DMS114 treated with DMSO at 0.1 percent for 48 hours (cell line): ENCODE results near the gene STX8.

ENCODE experiments used
- DNase-seq: peaks from one replicate; lab custom pipeline; 2025; ENCODE audit not compliant: unreplicated experiment; lab: John Stamatoyannopoulos, UW

STX8 gene

DNA sequence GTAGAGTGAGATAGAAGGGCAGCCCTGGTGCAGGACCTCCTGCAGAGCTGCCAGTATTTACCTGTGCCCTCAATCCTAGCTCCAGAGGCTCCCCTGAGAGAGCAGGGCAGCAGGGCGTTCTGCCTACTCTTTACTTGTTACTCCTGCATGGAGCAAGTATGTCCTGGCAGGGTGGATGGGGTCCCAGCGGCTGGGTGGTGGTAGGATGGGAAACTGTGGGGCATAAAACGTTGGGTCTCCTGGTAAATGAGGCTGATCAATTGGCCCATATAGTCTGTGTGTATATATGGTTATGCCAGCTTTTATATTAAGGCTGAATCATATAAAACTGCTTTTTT, 362.3 kb downstream of the STX8 start:
- DNase-seq, result no peak

DNA sequence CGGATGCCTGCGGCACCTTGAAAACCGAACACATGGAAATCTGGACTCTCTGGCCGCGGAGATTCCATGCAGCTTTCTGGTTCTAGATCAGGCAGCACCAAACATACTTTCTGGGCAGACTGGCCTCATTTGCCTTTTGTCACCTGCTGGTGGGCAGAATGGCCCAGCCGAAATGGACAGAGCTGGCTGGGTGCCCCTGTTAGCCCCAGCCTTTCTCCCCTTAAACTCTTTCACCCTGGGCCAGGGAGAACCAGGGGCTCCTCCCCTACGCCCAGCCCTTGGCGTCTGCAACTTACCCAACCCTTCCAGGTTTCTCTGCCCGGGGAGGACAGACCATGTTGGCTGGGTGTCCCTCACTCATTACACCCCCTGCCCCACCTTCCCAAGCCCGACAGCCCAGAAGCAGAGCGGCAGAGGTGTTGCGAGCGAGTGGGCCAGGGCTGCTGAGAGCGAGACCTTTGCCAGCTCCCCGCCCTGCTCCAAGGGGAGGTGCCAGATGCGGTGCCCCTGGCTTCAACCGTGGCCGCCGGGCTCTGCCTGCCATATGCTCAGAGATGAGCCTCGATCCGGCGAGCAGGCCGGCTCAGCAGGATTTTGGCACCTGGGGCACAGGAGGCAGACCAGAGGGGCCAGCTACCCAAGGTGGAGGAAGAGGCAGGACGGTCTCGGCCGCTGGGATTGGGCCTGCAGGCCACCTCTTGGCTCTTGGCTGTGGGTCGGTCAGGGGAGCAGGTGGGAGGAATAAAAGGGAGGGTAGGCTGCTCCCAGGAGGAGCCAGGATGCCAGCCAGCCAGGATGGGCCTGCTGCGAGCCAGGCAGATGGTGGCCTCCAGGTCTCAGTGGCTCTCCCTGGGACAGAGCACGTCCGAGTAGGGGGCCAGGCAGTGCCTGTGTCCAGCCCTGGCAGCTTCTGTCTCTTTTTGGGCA, 363.0 kb downstream of the STX8 start:
- DNase-seq, result no peak

DNA sequence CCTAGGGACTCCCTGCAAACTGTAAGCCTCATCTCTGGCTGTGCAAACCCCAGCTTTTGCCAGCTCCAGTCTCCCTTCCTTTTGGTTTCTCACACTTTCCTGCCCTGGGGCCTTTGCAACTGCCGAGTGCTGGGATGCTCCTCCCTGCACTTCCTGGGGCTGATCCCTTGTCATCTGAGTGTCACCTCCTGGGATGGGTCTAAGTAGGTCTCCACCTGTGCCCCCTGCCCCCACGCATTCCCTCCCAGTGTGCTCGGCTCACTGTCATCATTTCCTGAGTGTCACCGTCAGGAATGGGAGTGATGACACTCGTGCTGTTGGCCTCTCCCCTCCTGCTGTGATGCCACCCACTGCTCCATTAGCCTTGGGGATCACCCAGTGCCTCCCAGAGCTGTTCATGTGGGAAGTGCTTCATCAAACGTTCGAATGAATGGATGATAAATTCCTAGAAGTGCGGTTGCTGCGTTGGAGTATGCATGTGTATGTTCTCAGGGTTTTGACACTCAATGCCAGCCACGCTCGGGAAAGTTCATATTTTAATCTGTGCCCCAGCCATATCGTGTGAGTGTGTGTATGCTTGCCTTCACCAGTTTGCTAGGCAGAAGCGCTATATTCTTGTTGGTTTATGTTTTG, 364.4 kb downstream of the STX8 start:
- no peak for DNase-seq

DNA sequence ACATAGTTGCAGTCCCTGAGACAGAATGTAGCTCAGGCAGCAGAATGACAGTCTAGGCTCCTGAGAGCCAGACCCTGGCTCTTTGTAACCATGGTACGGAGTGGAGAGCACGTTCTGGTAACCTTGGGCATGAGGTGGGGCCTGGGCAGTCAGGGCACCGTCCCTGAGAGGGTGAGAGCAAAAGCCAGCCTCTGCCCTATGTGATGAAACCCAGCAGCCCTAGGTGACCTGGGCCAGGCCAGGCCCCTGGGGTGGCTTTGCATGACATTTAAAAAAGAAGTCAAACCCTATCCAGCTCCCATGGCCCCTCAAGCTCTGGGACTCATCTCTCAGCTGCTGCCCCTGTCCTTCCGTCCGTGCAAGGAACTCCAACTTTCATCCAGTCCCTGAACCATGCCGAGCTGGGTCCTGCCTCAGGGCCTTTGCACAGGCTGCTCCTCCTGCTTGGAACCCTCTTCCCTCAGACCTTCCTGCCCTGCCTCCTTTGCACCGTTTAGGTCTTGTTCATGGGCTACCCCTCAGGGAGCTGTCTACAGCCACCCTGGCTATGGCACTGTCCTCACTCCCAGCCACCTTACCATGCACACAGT, 365.7 kb downstream of the STX8 start:
- no peak for DNase-seq

DNA sequence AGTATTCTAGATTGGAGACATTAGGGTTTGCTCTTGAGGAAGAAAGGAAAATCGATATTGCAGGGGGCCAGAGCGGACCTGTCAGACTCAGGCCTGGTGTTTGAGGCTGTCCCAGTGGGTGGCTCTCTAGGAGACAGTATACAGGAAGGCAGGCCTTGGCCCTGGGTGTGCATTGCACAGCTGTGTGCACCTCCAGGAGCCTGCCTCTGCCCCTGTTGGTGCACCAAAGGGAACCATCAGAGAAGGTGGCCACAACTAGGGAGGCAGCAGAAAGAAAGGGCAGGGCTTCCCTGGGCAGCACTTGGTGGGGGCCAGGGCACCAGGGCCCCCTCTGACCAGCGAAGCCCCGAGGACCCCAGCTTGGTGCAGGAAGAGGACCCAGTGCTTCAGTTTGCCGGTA, 366.3 kb downstream of the STX8 start:
- DNase-seq, result no peak

DNA sequence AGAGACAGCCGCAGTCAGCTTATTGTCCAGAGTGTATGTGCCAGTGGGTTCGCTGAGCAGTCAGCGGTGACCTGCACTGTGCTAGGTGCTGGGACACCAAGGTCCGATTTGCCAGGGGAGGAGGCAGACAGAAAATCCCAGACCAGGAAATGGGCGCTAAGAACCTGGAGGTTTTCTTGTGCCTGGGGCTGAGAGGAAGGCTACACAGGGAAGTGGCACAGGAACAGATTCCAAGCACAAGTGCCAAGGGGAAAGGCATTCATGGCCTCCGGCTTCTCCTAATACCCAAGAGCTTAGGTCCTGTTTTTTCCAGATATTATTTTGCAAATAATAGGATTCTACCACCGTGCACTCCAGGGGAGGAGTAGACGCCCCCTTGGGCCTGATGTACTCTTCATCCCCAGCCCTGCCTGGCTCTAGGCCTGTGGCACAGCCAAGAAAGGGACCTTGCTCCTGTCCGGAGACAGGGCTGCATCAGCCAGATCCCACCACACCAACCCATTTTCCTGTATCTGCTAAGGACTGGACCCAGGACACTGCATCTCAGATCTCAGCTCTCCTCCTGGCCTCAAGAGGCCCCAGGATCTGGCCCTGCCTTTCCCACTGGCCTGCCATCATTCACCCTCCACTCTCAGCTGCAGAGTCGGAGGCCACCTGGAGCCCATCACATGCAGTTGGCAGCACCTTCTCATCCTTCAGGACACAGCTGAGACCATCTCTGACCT, 367.1 kb downstream of the STX8 start:
- DNase-seq, result no peak

DNA sequence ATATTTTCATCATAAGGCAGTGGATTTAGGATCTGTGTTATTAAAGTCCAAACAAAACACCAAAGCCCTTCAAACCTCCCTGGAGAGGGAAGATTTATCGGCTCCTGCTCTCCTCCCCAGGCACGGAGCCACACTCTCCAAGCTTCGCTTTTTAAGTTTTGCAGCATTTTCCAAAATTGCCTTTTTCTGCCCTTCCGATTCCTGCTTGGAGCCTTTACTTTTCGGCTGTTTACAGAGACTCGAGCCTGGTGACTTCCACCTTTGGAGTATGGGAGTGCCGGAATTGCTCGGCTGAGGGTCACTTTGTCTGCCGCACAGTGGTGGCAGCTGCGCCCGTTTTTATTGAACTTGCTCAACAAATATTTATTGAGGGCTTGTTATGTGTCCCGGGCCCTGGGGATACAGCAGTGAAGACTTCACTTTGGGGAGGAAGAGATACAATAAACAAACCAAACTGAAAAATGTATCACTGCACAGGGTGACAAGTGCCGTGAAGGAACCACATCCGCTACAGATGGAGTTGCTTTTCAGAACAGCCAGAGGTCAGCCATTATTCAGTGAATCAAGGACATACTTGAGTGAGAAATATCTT, 368.8 kb downstream of the STX8 start:
- no peak for DNase-seq

DNA sequence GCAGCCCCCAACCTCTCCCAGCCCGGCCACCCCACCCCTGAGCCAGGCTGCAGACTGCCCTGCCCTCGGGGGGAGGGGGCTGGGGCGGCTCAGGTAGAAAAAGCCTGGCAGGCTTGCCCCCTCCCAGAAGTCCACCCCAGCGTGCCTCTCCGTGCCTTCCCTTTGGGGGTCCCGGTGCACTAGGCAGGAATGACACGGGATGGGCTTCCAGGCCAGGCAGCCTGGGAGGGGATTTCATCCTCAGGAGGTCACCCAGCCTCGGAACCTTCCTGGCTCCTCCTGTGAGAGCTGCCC, 369.3 kb downstream of the STX8 start:
- no peak for DNase-seq

DNA sequence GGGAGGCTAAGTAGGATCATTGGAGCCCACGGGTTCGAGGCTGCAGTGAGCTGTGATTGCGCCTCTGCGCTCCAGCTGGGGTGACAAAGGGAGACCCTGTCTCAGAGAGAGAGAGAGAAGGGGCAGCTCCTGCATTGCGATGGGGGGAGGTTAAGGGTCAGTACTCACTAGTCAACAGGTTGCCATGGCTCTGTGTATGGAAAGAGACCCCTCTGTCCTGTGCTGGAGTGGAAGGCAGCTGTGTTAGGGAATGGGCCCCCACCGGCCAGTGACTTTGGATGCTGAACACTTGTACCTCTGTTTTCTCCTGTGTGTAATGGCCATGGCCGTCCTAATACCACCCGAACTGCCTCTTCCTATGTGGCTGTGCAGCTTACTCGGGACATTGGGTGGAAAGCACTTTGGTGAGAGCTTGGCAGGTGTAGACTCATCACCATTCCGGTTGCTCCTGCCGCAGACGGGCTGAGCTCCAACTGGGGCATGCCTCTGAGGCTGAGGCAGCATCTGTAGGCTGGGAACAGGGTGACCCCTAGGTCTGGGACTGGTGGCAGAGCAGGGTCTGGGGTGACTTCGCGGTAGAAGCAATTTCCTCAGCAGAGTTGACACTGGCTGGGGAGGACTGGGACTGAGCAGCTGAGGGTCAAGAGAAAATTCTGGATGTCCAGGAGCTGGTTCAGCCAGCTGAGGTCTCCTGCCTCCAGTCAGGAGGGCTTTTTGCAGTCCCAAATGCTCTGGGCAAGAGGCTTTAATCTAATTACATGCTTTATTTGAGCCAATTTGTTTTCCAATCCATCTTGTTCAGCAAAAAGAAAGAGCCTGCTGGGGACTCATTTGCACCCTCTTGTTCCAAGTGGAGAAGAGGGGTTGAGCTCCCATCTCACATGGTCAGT, 369.9 kb downstream of the STX8 start:
- no peak for DNase-seq

DNA sequence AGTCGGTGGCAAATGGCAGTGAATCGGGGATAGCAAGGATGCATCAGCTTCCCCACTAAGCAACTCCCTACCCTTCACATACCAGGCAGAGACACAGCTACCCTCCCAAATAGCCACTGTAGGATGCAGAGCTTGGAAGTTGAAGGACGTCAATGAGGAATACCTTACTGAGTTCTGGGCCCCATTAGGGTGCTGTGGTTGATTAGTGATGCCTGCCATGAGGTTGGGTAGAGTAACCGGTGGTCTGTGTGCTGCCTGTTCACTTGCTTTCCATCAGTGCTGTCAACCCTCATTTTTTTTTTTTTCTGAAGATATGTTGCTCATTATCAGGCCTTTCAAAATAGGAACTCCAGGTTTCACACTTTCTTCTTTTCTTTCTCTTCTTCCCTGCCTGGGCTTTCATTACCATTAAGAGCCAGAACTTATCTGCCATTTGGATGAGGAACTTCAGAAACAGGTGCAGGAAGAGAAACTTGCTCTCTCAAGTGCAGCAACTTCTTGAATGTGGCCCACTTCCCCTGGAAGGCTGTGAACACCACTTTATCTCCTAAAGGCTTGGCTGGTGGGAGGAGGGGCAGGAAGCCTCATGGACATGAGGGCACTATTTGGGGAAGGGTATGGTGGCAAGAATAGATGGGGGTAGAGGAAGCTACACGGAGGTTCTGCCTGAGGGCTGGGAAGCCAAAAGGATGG, 370.8 kb downstream of the STX8 start:
- DNase-seq, result no peak

DNA sequence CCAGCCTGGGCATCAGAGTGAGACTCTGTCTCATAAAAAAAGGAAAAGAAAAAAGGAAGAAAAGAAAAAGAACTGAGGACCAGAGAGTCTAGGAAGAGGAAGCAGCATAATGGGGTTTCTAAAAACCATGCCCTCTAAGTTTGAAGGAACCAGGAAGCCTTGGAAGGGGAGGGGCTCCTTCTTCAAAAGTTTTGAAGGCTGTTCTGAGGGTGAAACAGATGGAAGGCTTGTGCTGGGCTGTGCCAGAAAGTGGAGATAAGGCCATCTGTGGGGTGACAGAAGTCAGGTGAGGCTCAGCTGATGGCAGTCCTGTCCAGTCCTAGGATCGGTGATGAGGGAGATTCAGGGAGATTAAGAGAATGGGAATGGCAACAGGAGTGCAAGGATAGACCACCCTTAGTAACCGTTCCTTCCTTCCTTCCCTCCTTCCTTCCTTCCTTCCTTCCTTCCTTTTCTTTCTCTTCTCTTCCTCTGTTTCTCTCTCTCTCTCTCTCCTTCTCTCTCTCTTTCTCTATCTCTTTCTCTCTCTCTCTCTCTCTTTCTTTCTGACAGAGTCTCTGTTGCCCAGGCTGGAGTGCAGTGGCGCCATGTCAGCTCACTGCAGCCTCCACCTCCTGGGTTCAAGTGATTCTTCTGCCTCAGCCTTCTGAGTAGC, 371.7 kb downstream of the STX8 start:
- DNase-seq, result no peak

DNA sequence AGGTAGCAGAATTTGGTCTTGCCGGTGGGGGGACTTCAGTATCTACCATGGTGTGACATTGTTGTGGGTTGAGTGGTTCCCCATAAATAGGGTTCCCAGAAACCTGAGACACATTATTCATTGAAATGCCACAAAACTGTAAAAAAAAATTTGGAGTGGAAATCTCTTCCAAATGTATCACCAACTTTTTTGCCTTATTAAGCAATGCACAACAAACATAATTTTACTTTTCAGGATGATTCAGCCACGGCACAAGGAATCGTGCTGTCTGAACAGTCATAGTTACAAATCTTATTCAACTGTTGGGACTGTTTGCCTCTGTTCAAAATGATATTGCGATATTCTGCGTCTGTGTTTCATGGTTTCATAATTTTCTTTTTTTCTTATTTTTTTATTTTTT, 373.1 kb downstream of the STX8 start:
- DNase-seq, result no peak

DNA sequence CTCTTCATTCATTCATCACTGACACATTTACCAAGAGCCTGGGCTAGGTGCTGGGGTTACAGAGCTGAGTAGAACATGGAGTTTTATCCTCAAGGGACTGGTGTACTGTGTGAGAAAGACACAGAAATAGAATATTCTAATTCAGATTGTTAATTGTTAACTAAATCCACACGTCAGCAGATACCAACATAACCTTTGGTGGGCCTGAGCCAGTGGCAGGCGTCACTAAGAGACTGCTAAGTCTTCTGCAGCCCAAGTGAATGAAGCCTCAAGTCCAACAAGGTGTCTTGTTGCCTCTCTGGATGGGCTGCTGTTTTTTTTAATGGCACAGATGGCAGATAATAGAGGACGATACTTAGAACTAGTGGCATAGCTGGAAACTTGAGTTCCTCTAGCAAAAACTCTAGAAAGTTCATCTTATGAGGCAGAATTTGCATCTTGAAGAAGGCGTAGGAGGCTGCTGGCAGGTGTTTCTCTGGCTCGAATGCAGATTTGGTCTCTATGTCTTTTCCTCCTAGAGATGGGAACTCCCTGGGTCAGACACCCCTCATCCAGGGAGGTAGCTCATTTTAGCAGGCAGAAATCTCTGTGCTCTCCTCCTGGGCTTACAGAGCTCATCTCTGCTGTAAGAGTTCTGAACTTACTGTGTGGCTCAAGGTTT, 374.8 kb downstream of the STX8 start:
- no peak for DNase-seq
